Measurements from ENCODE around the gene ADAT3. TPM values are rescaled to one million over a fixed set of nuclear protein-coding genes. Genes with fewer than 3 reads are reported as not detected.

ADAT3 gene
- total RNA-seq, 1 donor from 2014 or later: 10.9 TPM

DNA sequence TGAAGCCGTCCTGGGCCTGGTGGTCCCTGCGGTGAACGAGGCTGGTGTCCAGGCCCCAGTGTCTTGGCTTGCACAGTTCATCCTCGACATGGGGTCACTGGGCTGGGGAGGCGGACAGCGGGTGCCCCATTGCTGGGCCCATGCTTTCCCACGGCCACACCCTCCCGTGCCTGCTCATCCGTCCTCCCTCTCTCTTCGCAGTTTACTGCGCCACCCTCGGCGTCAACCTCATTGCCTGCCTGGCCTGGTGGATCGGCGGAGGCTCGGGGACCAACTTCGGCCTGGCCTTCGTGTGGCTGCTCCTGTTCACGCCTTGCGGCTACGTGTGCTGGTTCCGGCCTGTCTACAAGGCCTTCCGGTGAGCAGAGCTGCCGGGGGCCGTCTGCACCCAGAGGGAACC lies 12.7 kb downstream of the ADAT3 start:
- no peak overlapping the region for H3K4me3 Mint-ChIP-seq (ENCODE audit: unreplicated experiment)
- no peaks in the 10 kb centered on the region for H3K4me1 Mint-ChIP-seq (ENCODE audit: low read depth, unreplicated experiment)
- H3K27ac Mint-ChIP-seq (ENCODE audit: unreplicated experiment): no peak overlapping the region
- TF ChIP-seq, protein P1, sequence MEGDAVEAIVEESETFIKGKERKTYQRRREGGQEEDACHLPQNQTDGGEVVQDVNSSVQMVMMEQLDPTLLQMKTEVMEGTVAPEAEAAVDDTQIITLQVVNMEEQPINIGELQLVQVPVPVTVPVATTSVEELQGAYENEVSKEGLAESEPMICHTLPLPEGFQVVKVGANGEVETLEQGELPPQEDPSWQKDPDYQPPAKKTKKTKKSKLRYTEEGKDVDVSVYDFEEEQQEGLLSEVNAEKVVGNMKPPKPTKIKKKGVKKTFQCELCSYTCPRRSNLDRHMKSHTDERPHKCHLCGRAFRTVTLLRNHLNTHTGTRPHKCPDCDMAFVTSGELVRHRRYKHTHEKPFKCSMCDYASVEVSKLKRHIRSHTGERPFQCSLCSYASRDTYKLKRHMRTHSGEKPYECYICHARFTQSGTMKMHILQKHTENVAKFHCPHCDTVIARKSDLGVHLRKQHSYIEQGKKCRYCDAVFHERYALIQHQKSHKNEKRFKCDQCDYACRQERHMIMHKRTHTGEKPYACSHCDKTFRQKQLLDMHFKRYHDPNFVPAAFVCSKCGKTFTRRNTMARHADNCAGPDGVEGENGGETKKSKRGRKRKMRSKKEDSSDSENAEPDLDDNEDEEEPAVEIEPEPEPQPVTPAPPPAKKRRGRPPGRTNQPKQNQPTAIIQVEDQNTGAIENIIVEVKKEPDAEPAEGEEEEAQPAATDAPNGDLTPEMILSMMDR (IDR thresholded peaks at IDR 0.05; ENCODE audit: partially characterized antibody, unreplicated experiment): no peak
- H3K27me3 Mint-ChIP-seq (ENCODE audit: unreplicated experiment): no peaks in the 10 kb centered on the region
- no peak for DNase-seq
- no peaks in the 10 kb centered on the region for H3K9me3 Mint-ChIP-seq (ENCODE audit: unreplicated experiment)
- no peaks in the 10 kb centered on the region for H3K36me3 Mint-ChIP-seq (ENCODE audit: unreplicated experiment)

GRCh38 chr19:1918975-1919374 lies 13.8 kb downstream of the ADAT3 start:
- DNase-seq: no peak
- Mint-ChIP-seq H3K36me3 (ENCODE audit: unreplicated experiment) (no peaks in the 10 kb centered on the region), H3K27me3 (ENCODE audit: unreplicated experiment) (no peaks in the 10 kb centered on the region), H3K4me3 (ENCODE audit: unreplicated experiment) (no peak overlapping the region), H3K4me1 (ENCODE audit: low read depth, unreplicated experiment) (no peaks in the 10 kb centered on the region), H3K27ac (ENCODE audit: unreplicated experiment) (no peak overlapping the region), H3K9me3 (ENCODE audit: unreplicated experiment) (no peaks in the 10 kb centered on the region)
- TF ChIP-seq, protein P1 (IDR thresholded peaks at IDR 0.05; ENCODE audit: partially characterized antibody, unreplicated experiment): no peak

DNA sequence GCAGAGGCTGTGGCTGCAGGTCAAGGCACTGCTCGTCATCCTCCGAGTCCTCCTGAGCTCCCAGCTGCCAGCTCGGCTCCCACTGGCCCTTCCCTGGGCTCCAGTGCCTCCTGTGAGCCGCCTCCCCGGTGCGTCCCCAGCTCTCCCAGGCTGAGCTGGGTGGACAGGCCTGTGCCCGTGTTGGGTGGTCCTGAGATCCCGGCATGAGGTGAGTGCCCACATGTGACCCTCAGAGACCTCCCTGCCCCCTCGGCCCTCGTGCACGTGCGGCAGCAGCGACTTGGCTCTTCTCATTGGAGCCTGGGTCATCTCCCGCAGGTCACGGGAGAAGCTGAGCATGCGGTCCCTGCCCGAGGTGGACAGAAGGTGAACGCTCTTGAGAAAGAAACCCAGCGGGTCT lies 15.4 kb downstream of the ADAT3 start:
- H3K36me3 Mint-ChIP-seq (ENCODE audit: unreplicated experiment): no peaks in the 10 kb centered on the region
- H3K4me3 Mint-ChIP-seq (ENCODE audit: unreplicated experiment): no peak overlapping the region
- H3K27ac Mint-ChIP-seq (ENCODE audit: unreplicated experiment): no peak overlapping the region
- TF ChIP-seq, protein P1 (IDR thresholded peaks at IDR 0.05; ENCODE audit: partially characterized antibody, unreplicated experiment): no peak
- no peak for DNase-seq
- no peaks in the 10 kb centered on the region for H3K27me3 Mint-ChIP-seq (ENCODE audit: unreplicated experiment)
- H3K4me1 Mint-ChIP-seq (ENCODE audit: low read depth, unreplicated experiment): no peaks in the 10 kb centered on the region
- peaks cover 1% of the 10 kb centered on the region for H3K9me3 Mint-ChIP-seq (ENCODE audit: unreplicated experiment)

DNA sequence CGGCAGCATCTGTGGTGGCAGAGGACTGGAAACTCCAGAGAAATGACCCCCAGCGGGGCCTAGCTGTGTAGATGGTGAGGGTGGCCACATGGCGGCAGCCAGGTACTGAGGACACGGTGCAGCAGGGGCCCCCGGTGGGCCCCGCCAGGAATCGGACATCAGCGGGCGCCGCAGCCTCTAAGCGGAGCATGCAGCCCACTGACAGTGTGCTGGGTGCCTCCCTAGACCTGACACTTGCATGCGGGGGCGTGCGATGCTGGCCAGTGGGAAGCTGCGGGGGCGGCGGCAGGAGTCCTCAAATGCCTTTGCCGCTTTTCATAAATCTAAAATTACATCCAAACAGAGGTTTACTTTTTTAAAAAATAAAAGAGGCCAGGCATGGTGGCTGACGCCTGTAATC lies 16.1 kb downstream of the ADAT3 start:
- TF ChIP-seq, protein P1 (IDR thresholded peaks at IDR 0.05; ENCODE audit: partially characterized antibody, unreplicated experiment): no peak
- Mint-ChIP-seq H3K27ac (ENCODE audit: unreplicated experiment) (no peak overlapping the region), H3K4me3 (ENCODE audit: unreplicated experiment) (no peak overlapping the region), H3K9me3 (ENCODE audit: unreplicated experiment) (peaks cover 1% of the 10 kb centered on the region), H3K4me1 (ENCODE audit: low read depth, unreplicated experiment) (no peaks in the 10 kb centered on the region), H3K27me3 (ENCODE audit: unreplicated experiment) (no peaks in the 10 kb centered on the region), H3K36me3 (ENCODE audit: unreplicated experiment) (no peaks in the 10 kb centered on the region)
- DNase-seq: no peak

DNA sequence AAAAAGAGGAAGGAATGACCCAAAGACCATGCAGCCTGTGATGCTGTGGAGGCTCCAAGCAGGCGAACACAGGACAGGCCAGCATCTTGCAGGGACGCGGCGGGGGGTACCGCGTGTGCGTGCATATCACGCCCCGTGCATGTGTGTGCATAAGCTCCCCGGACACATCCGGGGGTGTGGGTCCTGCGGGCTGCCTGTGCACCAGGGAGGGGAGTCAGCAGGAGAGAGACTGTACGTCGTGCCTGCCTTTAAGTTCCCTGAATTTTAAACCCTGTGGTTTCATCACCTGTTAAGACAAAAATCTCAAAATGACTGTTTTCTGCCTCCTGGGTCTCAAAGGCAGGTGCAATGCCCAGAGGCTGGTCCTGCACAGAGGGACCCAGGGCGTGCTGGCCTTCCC lies 16.6 kb downstream of the ADAT3 start:
- Mint-ChIP-seq H3K36me3 (ENCODE audit: unreplicated experiment) (no peaks in the 10 kb centered on the region), H3K9me3 (ENCODE audit: unreplicated experiment) (peaks cover 1% of the 10 kb centered on the region), H3K4me1 (ENCODE audit: low read depth, unreplicated experiment) (no peaks in the 10 kb centered on the region), H3K27me3 (ENCODE audit: unreplicated experiment) (no peaks in the 10 kb centered on the region), H3K4me3 (ENCODE audit: unreplicated experiment) (no peak overlapping the region), H3K27ac (ENCODE audit: unreplicated experiment) (no peak overlapping the region)
- TF ChIP-seq, protein P1 (IDR thresholded peaks at IDR 0.05; ENCODE audit: partially characterized antibody, unreplicated experiment): no peak
- no peak for DNase-seq

All from glutamatergic neuron (in vitro differentiated cells).